Naive thymus-derived CD8-positive, alpha-beta T cell (primary cell): Measurements from ENCODE around the gene TNFRSF1A. TPM values are rescaled to one million over a fixed set of nuclear protein-coding genes. Genes with fewer than 3 reads are reported as not detected.
"Not testable (repeated sequence)": the region's sequence is repeated elsewhere in the genome, so short reads cannot be mapped to it uniquely, and the experiment has no call there.

Source experiments
- ATAC-seq, 2 donors: fragments of 150-1000 bp; cut with Tn5 transposase in 1 of 2; sonication (Bioruptor Pico), chemical (Tn5 transposase) in 1 of 2; 1 replicate in 1 of 2; 2 replicates in 1 of 2; pipeline ENCODE4 v1.10.0; 2021; ENCODE audit warnings: mild to moderate bottlenecking in 2 of 2, moderate library complexity in 2 of 2
- POLR2A ChIA-PET: fragments of 350-600 bp; sonication (Branson Sonifier 250); formaldehyde crosslinking; loops from one replicate; lab custom pipeline; 2021; ENCODE audit warnings: antibody characterized with exemption; lab: Charles Lee
- DNase-seq, 10 donors: peaks; one replicate each; pipeline versions ENCODE4 v3.0.0 to v3.0.0-alpha.2; 2020 to 2022
- H3K27ac Mint-ChIP-seq, 10 donors: one replicate each; pipeline ENCODE4 v1.8.0; 2020 to 2022; ENCODE audit warnings: mild to moderate bottlenecking in 10 of 10, mixed read lengths in 10 of 10, moderate library complexity in 4 of 10, inconsistent platforms in 1 of 10
- H3K27me3 Mint-ChIP-seq, 5 donors: one replicate each; pipeline ENCODE4 v1.8.0; 2021 to 2022; ENCODE audit warnings: mixed read lengths in 5 of 5
- H3K36me3 Mint-ChIP-seq, 3 donors: one replicate each; pipeline ENCODE4 v1.8.0; 2020 to 2022; ENCODE audit warnings: mixed read lengths in 3 of 3, mild to moderate bottlenecking in 2 of 3, inconsistent platforms in 1 of 3
- H3K4me1 Mint-ChIP-seq, 4 donors: one replicate each; pipeline ENCODE4 v1.8.0; 2021 to 2022; ENCODE audit warnings: mixed read lengths in 4 of 4
- H3K4me3 Mint-ChIP-seq, 10 donors: one replicate each; pipeline ENCODE4 v1.8.0; 2020 to 2022; ENCODE audit warnings: mild to moderate bottlenecking in 10 of 10, mixed read lengths in 10 of 10, moderate library complexity in 6 of 10, inconsistent platforms in 1 of 10
- H3K9me3 Mint-ChIP-seq, 9 donors: one replicate each; pipeline ENCODE4 v1.8.0; 2020 to 2022; ENCODE audit warnings: mixed read lengths in 9 of 9, mild to moderate bottlenecking in 3 of 9, inconsistent platforms in 1 of 9, moderate library complexity in 1 of 9
- polyA plus RNA-seq, 3 donors: library from polyadenylated mRNA; unstranded; fragments of 300-500 nt; fragmentation: Illumina TruSeq; gene quantifications; one replicate each; pipeline ENCODE4 v1.2.3, GENCODE V29; 2021
- total RNA-seq, 8 experiments: library from RNA in 2 of 8; stranded (reverse) in 2 of 8; gene quantifications; one replicate each; pipeline ENCODE4 v1.2.3 and lab custom pipeline; 2021 to 2026

The TNFRSF1A gene
- total and polyA plus RNA-seq, 5 experiments from 2014 or later: 19.5 to 97.6 (median 43.7) TPM

- peaks cover 0 to 2% (median 0%) of the 10 kb centered on the region in 4 donors for H3K4me1 Mint-ChIP-seq
- H3K4me3 Mint-ChIP-seq: no peak overlapping the region
- H3K9me3 Mint-ChIP-seq: no peaks in the 10 kb centered on the region
- no peak for ATAC-seq
- peak overlapping the region in 1 of 10 donors; percentile 80 for H3K27ac Mint-ChIP-seq
- H3K36me3 Mint-ChIP-seq: no peaks in the 10 kb centered on the region
- DNase-seq: no peak
- H3K27me3 Mint-ChIP-seq: peaks cover 3 to 24% (median 13%) of the 10 kb centered on the region in 5 donors
- POLR2A ChIA-PET: no interaction called here
Measured at GRCh38 chr12:6306151-6306550, 35.7 kb downstream of the TNFRSF1A start.

- POLR2A ChIA-PET: no interaction called here
- Mint-ChIP-seq H3K27ac (no peak overlapping the region), H3K27me3 (peaks cover 0 to 13% (median 3%) of the 10 kb centered on the region in 5 donors), H3K4me1 (peaks cover 0 to 2% (median 0%) of the 10 kb centered on the region in 4 donors), H3K9me3 (no peaks in the 10 kb centered on the region), H3K4me3 (no peak overlapping the region), H3K36me3 (no peaks in the 10 kb centered on the region)
- DNase-seq: no peak
- ATAC-seq: no peak
Measured at GRCh38 chr12:6303071-6303470, 38.8 kb downstream of the TNFRSF1A start.

- no peak overlapping the region for H3K4me3 Mint-ChIP-seq
- no peaks in the 10 kb centered on the region for H3K9me3 Mint-ChIP-seq
- no peaks in the 10 kb centered on the region for H3K36me3 Mint-ChIP-seq
- ATAC-seq: no peak
- DNase-seq: no peak
- H3K27ac Mint-ChIP-seq: no peak overlapping the region
- H3K27me3 Mint-ChIP-seq: peaks cover 0 to 13% (median 3%) of the 10 kb centered on the region in 5 donors
- H3K4me1 Mint-ChIP-seq: peaks cover 0 to 2% (median 0%) of the 10 kb centered on the region in 4 donors
- POLR2A ChIA-PET: no interaction called here
Measured at GRCh38 chr12:6302621-6303020, 39.3 kb downstream of the TNFRSF1A start.

GRCh38 chr12:6301721-6302120 lies 40.2 kb downstream of the TNFRSF1A start:
- ATAC-seq (no peak), DNase-seq (no peak)
- POLR2A ChIA-PET: interaction anchor here (0.7 kb wide), 1 partner anchor 111 kb away, joined by 3 read pairs; no protein-coding TSS in a partner anchor
- Mint-ChIP-seq H3K27ac (no peak overlapping the region), H3K36me3 (no peaks in the 10 kb centered on the region), H3K4me3 (no peak overlapping the region), H3K9me3 (no peaks in the 10 kb centered on the region), H3K27me3 (peaks cover 0 to 14% (median 2%) of the 10 kb centered on the region in 5 donors), H3K4me1 (no peaks in the 10 kb centered on the region)

GRCh38 chr12:6297170-6297569 lies 44.7 kb downstream of the TNFRSF1A start:
- POLR2A ChIA-PET: interaction anchor here (0.6 kb wide), 1 partner anchor 307 kb away, joined by 3 read pairs; no protein-coding TSS in a partner anchor
- Mint-ChIP-seq H3K36me3 (no peaks in the 10 kb centered on the region), H3K9me3 (no peaks in the 10 kb centered on the region), H3K27ac (peak overlapping the region in 1 of 10 donors; percentile 12), H3K4me3 (no peak overlapping the region), H3K4me1 (peaks cover 0 to 4% (median 0%) of the 10 kb centered on the region in 4 donors), H3K27me3 (peaks cover 0 to 10% (median 0%) of the 10 kb centered on the region in 5 donors)
- ATAC-seq (no peak), DNase-seq (no peak)

GRCh38 chr12:6295094-6295811 lies 46.6 kb downstream of the TNFRSF1A start:
- Mint-ChIP-seq H3K27ac (peak overlapping the region in 1 of 10 donors; percentile 30), H3K4me3 (no peak overlapping the region), H3K9me3 (no peaks in the 10 kb centered on the region), H3K4me1 (peaks cover 0 to 4% (median 0%) of the 10 kb centered on the region in 4 donors), H3K27me3 (peaks cover 0 to 12% (median 0%) of the 10 kb centered on the region in 5 donors), H3K36me3 (no peaks in the 10 kb centered on the region)
- POLR2A ChIA-PET: no interaction called here
- ATAC-seq (no peak), DNase-seq (no peak)

- H3K27ac Mint-ChIP-seq: peak overlapping the region in 2 of 10 donors; percentile 7 to 43
- peaks cover 0 to 15% (median 0%) of the 10 kb centered on the region in 5 donors for H3K27me3 Mint-ChIP-seq
- H3K4me3 Mint-ChIP-seq: no peak overlapping the region
- ATAC-seq (no peak), DNase-seq (no peak)
- POLR2A ChIA-PET: no interaction called here
- no peaks in the 10 kb centered on the region for H3K36me3 Mint-ChIP-seq
- no peaks in the 10 kb centered on the region for H3K9me3 Mint-ChIP-seq
- H3K4me1 Mint-ChIP-seq: peaks cover 0 to 4% (median 0%) of the 10 kb centered on the region in 4 donors
Measured at GRCh38 chr12:6294156-6295093, 47.5 kb downstream of the TNFRSF1A start.

- H3K4me3 Mint-ChIP-seq: no peak overlapping the region
- H3K4me1 Mint-ChIP-seq: peaks cover 0 to 4% (median 0%) of the 10 kb centered on the region in 4 donors
- no peak overlapping the region for H3K27ac Mint-ChIP-seq
- H3K36me3 Mint-ChIP-seq: no peaks in the 10 kb centered on the region
- POLR2A ChIA-PET: no interaction called here
- no peaks in the 10 kb centered on the region for H3K9me3 Mint-ChIP-seq
- ATAC-seq (no peak), DNase-seq (no peak)
- peaks cover 0 to 18% (median 1%) of the 10 kb centered on the region in 5 donors for H3K27me3 Mint-ChIP-seq
Measured at GRCh38 chr12:6292606-6293005, 49.3 kb downstream of the TNFRSF1A start.

- H3K9me3 Mint-ChIP-seq, H3K36me3 Mint-ChIP-seq, H3K4me3 Mint-ChIP-seq, ATAC-seq, DNase-seq, H3K4me1 Mint-ChIP-seq, H3K27ac Mint-ChIP-seq, POLR2A ChIA-PET: not testable (repeated sequence)
- peaks cover 0 to 17% (median 1%) of the 10 kb centered on the region in 5 donors for H3K27me3 Mint-ChIP-seq
Measured at GRCh38 chr12:6289906-6290305, 52.0 kb downstream of the TNFRSF1A start.

GRCh38 chr12:6289081-6289480 lies 52.8 kb downstream of the TNFRSF1A start:
- H3K4me3 Mint-ChIP-seq, H3K36me3 Mint-ChIP-seq, DNase-seq, H3K27ac Mint-ChIP-seq, POLR2A ChIA-PET, ATAC-seq, H3K4me1 Mint-ChIP-seq, H3K9me3 Mint-ChIP-seq: not testable (repeated sequence)
- peaks cover 0 to 15% (median 0%) of the 10 kb centered on the region in 5 donors for H3K27me3 Mint-ChIP-seq

GRCh38 chr12:6288235-6288634 lies 53.6 kb downstream of the TNFRSF1A start:
- ATAC-seq: no peak
- Mint-ChIP-seq H3K27ac (no peak overlapping the region), H3K4me1 (peaks cover 0 to 4% (median 3%) of the 10 kb centered on the region in 4 donors), H3K4me3 (no peak overlapping the region), H3K9me3 (no peaks in the 10 kb centered on the region), H3K27me3 (peaks cover 0 to 15% (median 0%) of the 10 kb centered on the region in 5 donors), H3K36me3 (no peaks in the 10 kb centered on the region)
- POLR2A ChIA-PET: no interaction called here
- no peak for DNase-seq

- H3K9me3 Mint-ChIP-seq: no peaks in the 10 kb centered on the region
Measured at GRCh38 chr12:6285532-6286306, 56.2 kb downstream of the TNFRSF1A start.

More at GRCh38 chr12:6285532-6286306, 56.2 kb downstream of the TNFRSF1A start:
- no peak overlapping the region for H3K27ac Mint-ChIP-seq
- H3K27me3 Mint-ChIP-seq: peaks cover 4 to 26% (median 9%) of the 10 kb centered on the region in 5 donors
- H3K4me1 Mint-ChIP-seq: peaks cover 0 to 4% (median 3%) of the 10 kb centered on the region in 4 donors
- ATAC-seq: no peak
- no peak overlapping the region for H3K4me3 Mint-ChIP-seq
- no peaks in the 10 kb centered on the region for H3K36me3 Mint-ChIP-seq
- DNase-seq: no peak
- POLR2A ChIA-PET: no interaction called here
